Islet precursor cell (in vitro differentiated cells): ENCODE measurements around the gene ABCG1.

Source experiments
- DNase-seq: peaks from one replicate; pipeline ENCODE4 v3.0.0-alpha.2; 2018

ABCG1 gene

DNA sequence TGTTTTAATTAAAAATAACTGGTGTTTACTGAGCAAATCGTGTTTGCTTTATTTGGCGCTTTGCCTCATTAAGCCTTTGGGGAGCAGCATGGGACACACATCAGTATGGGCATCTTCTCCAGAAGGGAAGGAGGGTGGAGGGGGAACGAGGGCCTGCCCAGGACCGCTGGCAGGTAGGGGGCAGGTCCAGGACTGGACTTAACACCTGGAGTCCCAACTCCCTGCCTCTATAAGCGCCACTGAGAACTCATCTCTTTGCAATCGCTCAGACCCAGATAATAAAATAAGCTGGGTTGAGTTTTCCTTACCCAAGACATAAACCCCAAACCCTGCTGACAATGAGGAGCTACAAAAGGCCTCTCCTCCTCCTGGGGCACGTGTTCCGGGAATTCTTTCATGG lies 15.1 kb downstream of the ABCG1 start:
- DNase-seq = no peak

DNA sequence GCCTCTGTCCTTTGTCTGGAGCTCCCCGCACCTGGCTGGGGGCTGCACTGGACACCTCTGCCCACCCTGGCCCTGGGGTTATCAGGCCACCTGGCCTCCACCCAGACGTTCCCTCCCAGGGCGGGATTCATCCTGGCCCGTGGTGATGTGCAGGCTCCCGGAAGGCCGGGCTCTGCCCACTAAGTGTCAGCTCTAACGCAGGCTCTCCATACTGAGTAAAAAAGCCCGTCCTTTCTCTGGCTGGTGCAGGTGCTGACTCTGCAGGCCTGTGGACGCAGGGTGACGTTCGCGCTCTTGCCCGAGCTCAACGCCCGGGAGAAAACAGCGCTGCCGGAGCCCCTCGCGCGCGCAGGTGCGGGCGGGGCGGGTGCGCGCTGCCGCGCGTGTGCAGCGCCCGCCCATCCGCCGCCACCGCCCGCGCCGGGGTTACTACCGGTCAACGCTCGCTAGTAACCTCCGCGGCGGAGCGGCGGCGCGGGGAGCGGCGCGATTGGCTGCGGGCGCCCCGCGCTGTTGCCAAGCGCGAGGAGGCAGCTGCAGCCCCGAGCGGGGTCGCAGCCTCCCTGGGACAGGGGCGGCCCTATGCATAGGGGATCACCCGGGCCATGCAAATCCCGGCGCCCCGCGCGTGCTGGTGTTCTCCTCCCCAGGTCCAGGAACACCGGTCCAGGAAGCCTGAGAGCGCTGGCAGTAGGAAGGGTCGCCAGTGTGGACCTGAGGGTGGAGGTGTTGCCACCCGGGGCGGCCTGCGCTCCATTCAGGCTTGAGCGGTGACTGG lies 15.7 kb downstream of the ABCG1 start:
- peak; percentile 75 for DNase-seq

DNA sequence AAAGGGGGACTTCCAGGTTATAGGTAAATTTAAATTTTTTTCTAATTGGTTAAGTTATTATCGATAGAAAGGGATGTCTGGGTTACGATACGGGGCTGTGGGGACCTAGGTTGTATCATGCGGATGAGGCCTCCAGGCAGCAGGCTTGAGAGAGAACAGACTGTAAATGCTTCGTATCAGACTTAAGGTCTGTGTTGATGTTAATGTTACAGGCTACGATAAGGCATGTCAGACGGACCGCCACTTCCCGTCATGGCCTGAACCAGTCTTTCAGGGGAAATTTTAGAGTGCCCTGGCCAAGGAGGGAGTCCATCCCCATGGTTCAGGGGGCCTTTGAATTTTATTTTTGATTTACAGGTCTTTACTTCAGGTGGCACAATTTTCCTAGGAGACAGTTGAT lies 16.7 kb downstream of the ABCG1 start:
- DNase-seq = no peak

DNA sequence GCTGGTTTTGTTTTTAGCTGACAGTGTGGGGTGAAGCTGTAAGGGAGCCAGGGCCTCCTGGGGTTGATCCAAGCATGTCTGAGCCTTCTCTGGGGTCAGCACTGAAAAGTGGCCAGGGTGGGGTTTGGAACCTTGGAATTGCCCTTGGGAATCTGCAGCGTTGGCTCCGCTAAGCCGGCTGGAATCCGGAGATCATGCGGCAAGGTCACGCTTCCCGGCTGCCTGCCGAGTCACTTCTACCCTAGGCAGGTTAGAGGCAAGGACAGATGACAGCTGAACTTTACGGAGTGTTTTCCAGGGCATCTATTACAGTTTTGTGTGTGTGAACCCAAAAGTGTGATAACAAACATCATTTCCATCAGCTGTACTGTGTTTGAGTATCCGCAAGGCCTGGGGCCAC lies 17.1 kb downstream of the ABCG1 start:
- no peak for DNase-seq

DNA sequence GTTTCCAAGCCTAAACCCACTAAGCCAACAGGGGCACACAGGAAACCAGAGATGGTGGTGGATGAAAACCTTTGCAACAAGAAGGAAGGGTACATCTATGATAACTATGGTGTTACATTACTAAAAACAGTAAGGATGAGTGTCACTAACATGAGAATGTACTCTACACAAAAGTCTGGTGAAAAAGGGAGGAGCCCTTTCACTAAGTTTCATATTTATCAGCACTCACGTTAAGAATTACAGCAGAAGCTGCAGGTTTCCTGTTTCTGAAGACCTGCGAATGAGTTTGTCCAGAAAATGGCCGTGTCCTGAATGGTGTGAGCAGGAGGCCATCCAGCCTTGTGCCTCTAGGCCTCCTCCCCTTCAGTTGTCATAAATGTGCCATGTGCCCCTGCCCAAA lies 17.8 kb downstream of the ABCG1 start:
- no peak for DNase-seq

DNA sequence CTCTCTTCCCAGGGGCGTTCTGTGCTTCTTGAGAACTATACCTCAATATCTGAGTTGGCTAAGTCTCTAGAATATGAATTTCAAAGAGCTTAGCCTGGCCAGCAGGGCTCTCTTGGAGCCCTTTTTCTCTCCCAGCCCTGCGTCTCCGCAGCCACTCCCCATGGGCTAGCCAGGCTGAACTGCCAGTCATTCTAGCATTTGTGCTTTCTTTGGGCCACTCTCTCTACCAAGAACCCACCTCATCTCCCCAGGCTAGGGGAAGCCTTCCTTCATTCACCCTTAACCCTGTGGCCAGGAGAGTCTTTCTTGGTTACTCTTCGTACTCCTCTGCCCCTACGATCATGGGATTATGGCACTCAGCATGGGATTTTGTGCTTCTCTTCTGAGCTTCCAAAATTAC lies 18.2 kb downstream of the ABCG1 start:
- no peak for DNase-seq

DNA sequence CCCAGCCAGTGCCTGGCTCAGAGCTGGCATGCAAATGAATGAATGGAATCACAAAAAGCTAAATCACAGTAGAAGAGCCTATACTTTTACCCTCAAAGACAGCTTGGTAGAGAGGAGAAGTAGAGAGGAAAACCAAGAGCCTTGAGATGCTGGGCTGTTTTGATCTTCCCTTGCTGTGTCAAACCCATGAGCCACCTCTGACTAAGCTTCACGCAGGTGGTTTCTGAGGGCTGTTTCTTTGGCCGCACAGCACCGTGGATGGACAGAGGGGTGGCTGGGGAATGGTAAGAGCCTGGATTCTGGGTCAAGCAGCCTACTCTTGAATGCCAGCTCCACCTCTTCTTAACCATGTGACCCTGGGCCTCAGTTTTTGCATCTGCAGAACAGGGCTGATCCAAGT lies 18.6 kb downstream of the ABCG1 start:
- DNase-seq = no peak

DNA sequence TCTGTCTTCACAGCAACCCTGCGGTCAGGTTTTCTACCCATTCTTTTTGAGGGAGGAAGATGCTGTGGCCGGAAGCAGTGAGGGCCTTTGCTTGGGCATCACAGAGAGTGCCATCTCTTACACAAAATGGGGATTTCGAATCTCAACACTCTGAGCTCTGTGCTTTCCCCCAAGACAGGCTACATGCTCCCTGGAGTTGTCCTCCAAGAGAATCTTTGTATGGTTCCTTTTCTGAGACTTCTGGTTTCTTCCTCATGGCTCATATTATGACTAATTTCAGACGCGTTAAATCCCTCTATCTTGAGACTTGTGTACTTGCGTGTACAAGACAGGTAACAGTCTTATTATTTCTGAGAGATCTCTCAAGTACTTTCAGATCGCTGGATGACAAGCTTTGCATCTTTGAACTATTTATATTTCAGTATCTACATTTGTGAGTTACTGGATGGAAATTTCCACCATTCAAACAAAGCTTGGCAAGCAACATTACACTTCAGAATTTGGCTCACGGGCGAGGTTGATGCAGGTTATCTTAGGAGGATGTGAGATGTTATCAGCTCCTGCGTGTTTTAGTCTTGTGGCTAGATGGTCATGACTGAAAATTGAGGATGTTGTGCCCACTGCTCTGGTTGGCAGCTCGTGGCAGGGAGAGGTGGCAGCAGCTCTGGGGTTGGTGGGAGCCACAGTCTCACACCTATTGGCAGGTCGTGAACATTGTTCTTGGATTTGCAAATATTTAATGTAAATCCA lies 19.4 kb downstream of the ABCG1 start:
- DNase-seq = no peak

DNA sequence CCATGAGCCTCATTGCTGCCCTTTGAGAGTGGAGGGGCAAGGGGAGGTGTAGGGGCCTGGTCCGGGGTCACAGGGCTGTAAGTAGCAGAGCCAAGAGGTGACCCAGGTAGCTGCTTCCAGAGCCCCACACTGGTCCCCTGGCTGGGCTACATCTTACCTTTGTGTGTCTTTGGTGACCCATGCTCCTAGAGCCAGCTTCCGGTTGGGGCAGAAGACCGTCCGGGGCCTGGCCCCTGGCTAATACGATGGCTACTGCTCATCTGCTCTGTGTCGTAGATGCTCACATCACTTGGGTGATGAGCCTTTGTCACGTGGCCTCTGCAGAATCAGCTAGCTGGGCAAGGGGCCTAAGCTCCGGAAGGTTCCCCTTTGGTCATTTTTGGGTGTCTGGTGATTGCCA lies 20.6 kb downstream of the ABCG1 start:
- no peak for DNase-seq

DNA sequence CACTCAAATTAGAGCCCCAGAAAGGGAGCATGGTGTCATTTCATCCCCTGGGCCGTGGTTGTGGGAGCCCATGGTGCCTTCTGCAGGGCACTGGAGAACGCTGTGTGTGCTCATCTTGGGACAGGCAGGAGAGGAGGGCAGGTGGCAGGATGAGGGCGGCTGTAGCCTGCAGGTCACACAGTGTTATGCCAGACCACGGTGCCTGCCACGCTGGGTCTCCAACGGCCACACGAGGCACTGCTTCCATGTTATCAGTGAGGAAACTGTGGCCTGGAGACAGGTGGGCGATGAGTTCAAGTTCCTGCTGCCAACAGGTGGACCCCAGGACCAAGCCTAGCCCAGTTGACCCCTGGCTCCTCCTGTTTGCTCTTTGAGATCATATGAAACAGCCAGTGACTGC lies 21.0 kb downstream of the ABCG1 start:
- DNase-seq = no peak

DNA sequence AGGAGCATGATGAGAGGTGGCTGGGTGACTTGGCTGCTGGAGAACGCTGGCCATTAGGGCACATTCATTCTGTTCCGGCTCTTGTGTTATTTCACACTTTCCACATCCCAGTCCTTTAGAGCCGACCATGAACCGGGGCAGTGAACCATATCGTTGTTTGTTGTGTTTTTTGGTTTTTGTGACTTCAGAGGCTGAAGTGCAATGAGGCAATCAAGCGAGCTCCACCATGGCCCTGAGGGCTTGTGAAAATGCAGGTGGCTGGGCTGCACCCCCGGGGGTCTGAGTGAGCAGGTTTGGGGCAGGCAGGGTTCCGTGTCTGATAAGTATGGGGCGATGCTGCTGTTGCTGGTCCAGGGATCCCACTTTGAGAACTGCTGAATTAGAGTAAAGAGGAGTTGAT lies 23.7 kb downstream of the ABCG1 start:
- DNase-seq = no peak

DNA sequence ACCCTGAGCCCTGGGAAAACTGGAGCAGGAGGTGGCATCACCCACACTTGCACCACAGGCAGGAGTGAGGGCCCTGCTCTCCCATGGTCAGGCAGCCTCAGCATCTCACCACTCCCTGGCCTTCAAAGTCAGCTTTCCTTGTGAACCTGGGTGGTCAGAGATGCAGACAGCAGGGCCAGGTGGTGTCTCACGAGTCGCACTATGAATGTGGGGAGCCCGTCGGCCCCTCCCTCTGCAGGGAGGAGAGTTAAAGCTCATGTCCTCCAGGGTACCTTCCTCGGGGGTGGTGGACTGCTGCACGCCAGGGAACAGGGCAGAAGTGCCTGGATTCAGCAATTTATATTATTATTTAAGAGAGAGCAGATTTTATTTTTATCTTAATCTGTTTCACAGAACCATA lies 24.1 kb downstream of the ABCG1 start:
- DNase-seq = no peak

DNA sequence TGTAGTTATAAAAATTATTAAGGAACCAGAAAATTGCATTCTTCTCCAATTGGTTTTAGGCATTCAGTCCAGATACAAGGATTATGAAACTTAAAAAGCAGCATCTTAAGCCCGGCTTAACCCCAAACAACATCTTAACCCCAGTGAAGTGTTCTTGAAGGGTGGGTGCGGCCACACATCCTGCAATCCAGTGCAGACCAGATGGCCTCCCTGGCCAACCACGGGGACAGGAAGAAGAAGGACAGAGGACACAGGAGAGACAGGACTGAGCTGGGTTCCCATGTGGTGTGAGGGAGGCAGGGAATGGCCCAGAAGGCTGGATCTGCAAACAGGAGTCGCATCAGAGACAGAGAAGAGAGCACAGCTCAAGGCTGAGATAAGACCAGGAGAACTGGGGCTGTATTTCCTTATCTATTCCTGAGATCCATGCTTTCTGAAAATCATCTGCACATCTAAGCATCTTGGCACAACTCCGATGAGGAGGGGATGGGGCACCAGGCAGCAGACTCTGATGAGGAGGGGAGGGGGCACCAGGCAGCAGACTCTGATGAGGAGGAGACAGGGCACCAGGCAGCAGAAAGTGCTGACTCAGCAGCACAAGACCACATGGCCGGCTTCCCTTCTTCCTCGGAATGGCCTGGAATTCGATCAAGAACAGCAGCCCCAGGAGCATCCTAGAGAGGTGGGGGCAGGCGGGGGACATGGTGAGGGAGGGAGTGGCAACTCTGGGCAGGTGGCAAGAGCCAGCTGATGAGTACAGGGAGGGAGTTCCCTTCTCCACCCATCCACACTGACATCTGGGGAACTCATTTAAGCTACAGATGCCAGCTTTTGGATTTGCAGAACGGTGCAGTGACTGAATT lies 26.6 kb downstream of the ABCG1 start:
- no peak for DNase-seq

DNA sequence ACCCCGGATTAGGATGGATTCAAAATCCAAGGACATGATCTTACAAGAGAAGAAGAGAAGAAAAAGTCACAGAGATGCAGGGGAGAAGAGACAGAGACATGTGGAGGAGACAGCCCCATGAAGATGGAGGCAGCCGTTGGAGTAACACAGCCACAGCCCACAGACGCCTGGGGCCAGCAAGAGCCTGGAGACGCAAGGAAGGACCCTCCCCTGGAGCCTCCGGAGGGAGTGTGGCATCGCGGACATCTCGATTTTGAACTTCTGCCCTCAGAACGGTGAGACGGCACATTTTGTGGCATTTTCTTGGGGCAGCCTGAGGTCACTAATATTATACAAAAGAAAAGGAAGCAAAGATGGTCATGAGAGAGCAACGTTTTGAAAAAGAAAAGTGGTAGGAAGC lies 28.8 kb downstream of the ABCG1 start:
- DNase-seq = no peak

DNA sequence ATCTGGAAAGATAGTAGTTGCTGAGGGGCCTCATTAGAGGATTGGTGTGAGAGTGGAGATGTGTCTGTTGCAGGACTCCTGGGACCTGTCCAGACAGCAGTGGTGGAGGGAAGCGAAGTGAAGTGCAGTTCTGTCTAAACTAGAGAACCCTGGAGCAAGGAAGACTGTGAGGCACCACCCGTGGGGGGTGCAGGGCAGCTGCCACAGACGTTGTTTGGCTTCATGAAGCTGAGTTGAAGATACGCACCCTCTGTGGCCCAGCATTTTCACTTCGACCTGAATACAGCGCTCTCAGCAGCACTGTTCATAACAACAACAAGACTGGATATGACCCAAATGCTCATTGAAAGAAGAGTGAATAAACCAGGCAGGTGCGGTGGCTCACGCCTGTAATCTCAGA lies 29.3 kb downstream of the ABCG1 start:
- DNase-seq = no peak

DNA sequence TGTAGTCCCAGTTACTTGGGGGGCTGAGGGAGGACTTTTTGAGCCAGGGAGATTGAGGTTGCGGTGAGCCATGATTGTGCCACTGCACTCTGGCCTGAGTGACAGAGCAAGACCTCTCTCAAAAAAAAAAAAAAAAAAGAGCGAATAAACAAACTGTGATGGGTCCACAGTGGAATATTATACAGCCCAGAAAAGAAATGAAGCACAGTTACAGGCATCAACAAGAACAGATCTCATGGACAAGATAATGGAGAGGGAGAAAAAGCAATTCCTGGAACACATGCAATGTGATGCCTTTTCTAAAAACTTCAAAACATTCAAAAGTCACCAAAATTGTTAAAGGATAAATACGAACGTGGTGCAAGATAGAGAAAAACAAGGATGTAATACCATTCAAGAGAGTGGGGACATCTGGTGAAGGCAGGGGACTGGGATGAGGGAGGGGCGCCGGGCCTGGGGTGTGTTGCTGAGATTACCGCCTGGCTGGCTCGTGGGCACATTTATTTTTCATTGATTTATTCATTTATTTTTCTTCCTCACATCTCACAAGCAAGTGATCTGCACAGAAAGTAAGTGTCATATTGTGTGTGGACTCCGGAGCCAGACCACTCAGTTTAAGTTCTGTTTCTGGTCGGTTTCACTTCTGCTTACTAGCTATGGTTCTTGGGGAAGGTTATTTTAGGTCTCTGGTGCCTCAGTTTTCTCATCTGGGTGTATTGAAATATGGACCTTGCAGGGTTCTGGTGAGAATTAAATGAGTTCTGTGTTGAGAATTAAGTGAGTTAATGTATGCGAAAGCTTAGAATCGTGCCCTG lies 30.1 kb downstream of the ABCG1 start:
- DNase-seq = no peak

DNA sequence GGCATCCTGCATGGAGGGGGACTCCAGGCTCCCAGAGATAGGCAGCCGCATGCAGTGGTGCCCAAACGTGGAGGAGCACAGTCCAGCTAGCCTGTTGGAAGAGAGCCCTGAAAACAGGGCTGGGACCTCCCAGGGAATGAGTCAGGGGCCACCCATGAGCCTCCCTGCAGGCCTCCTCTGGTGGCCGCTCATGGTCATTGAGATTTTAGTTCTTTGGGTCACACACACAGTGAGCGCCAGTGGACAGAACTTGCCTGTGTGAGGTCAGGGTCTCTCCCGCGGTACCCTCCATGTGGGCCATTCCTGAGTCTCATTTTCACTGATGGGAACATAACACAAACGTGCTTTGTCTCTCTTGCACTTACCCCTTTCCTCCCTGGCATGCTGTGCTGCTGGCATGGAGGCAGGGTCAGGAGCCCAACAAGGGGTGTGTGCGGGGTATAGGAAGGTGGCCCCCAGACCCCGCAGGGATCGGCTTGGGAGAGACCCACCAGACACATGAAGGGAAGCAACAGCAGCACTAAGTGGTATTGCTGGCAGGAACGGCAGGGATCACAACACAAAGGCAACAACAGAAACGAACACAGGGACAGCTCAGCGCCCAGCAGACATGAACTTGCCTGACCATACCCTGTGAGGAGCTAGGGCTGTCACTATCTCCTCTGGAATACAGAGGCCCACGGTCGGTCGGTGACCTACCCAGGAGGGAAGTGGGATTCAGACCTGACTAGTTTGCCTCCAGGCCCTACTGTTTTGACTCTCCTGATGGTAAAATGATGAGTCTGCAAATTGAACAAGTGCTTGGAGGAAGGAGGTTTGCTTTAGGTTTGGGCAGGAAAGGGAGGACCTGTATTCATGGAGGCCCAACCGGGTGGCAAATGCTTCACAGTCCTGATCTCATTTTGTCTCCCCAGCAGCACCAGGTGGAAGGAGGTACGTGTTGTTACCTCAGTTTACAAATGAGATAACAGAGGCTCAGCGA lies 31.8 kb downstream of the ABCG1 start:
- DNase-seq = no peak

DNA sequence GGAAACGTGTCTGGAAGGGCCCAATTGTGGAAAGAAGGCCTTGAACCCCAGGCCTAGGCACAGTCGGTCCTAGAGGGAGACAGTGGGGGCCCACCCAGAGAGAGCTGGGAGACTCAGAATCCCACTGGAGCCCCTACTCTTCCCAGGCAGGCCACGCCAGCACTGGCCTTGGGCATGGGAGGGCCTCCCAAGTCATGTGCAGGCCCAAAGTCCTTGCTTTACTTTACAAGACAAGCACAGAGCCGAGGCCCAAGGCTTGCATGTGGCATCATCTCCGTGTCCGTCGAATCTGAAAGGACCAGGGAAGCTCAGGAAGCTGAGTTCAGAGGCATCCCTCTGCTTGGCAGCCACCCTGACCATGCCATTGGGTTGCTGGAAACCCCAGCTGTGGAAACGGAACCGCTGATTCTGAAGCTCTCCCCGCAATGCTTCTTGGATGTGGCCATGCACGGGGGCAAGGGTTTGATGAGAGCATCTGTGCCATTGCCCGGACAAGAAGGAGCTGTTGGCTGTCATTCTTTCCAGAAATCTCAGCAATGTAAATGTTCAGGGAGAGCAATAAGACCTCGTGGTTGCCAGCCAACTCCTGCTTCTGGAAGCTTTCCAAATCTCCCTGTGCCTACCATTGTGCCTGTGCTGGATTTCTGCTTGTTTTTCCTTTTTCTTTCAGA lies 32.8 kb downstream of the ABCG1 start:
- no peak for DNase-seq

DNA sequence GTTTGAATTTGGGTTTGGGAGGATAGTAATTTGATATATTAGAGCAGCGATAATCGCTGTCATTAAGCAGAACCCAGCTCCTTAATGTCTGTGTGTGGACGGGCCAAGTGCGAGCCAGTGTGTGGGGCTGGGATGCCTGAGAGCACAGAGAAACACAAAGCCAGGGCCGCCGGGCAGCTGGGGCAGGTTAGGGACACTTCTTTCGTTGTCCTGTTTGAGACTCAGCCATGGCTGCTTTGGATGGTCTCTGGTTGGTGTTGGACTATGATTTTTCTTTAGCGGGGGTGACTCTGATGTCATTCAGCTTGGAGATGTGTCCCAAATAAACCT lies 33.4 kb downstream of the ABCG1 start:
- DNase-seq = no peak

DNA sequence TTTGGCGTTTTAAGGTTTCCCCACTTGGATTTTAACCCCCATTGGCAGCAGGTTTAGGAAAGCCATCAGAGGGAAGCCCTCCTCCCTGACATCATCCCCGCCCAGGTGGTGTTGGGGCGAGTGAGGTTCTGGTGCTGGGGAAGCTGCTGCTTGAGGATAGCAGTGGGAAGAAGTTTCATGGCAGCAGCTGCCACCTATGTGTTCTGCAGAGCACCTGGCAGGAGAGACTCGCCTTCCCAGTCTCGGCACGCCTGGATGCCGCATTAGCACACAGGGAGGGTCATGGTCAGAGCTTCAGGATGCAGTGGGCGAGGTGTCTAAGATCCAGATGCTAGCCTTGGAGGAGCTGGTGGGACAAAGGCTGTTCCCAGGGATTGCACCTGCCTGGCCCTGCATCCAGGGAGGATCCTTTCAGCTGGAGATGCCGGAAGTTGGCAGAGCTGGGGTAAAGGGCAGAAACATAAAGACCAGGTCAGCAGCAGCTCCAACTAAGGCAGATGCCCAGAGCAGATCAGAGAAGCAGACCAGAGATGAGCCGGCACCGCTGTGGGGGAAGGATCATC lies 33.9 kb downstream of the ABCG1 start:
- DNase-seq = no peak

DNA sequence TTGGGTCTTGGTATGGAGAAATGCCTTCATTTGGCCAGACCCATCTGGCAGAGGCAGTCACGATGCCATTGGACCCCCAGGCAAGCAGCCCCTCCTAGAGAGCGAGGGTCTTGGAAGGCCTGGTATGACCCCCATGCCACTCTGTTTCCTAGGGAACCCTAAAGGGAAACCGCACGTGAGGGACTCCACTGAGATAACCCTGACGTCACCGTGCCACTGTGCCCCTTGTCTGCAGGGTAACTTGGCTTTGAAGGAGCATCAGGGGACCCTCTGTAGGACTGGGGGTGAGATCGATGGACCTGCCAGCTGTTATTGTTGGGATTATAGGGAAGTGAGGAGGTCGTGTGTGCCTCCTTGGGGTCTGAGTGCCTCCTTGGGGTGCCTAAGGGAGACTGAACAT lies 34.5 kb downstream of the ABCG1 start:
- DNase-seq = no peak
